Caki2 (cell line): Measurements from ENCODE around the gene DLX2. TPM values are rescaled to one million over a fixed set of nuclear protein-coding genes. Genes with fewer than 3 reads are reported as not detected.

Experiments
- DNase-seq: peaks from one replicate; pipeline ENCODE4 v3.0.0-alpha.2; 2015; ENCODE audit warnings: low read depth
- in situ Hi-C: cut with HindIII; loops from 2 replicates; pipeline ENCODE4 v1.10.0; 2016; ENCODE audit warnings: low sequenced_read_pairs, low pct_unique_long_range_greater_than_20kb, mixed read lengths
- total RNA-seq: library from RNA; depleted of rRNA; stranded (reverse); fragments of >200 nt; shearing (Covaris generic); gene quantifications from 2 replicates; pipeline ENCODE4 v1.2.3, GENCODE V29; 2014; ENCODE audit warnings: low replicate concordance

The DLX2 gene
- total RNA-seq, 1 experiment from 2014 or later, result 1.4 TPM

DNA sequence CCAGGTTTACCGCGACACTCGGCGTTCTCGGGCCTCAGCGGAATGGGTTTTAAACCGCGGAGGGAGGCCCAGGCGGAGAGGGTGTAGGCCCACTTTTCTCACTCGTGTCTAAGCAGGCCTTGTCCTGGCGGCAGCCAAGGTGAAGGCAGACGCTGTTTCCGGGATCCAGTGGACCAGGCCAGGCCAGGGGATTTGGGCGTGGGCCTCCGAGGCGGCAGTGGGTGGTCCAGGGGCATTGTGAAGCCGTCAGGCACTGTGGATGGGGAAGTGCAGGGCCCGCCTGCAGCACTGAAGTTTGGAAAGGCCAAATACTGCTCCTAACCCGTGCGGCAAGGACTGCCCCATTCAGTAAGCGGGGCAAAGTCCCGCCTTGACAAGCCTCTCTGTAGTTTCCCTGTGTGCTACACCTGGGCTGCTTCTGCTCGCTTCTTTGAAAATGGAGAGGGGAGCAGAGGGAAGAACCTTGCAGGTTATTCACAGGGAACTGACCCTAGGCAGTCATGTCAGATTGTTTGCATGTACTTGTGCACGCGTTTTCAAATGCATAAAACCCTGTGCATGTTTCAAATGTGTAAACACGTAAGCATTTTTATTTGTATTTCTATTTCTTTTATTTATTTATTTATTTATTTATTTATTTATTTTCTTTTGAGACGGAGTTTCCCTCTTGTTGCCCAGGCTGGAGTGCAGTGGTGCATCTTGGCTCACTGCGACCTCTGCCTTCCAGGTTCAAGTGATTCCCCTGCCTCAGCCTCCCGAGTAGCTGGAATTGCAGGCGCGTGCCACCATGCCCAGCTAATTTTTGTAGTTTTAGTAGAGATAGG lies 7.5 kb upstream of the DLX2 start:
- DNase-seq, result no peak
- in situ Hi-C loops, result no loop called here

- no peak for DNase-seq
- in situ Hi-C loops, result no loop called here
Observed at GRCh38 chr2:172109256-172109987, 6.7 kb upstream of the DLX2 start.

DNA sequence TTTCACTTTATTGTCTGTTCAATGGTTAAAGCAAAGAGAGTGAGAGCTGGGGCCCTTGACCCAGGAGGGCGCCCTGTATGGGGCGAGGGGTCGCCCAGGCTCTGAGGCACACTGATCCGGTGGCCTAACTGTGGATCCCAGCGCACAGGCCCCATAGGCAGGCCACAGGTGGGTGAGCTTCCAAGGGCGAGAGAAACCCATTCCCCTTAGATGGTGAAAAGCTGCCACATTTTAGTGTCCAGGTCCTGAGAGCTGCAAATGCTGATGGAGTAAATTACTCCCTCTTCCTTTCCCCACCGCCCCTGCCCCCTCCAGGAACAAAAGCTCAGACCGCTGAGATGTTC lies 5.9 kb upstream of the DLX2 start:
- in situ Hi-C loops, result no loop called here
- DNase-seq, result no peak

DNA sequence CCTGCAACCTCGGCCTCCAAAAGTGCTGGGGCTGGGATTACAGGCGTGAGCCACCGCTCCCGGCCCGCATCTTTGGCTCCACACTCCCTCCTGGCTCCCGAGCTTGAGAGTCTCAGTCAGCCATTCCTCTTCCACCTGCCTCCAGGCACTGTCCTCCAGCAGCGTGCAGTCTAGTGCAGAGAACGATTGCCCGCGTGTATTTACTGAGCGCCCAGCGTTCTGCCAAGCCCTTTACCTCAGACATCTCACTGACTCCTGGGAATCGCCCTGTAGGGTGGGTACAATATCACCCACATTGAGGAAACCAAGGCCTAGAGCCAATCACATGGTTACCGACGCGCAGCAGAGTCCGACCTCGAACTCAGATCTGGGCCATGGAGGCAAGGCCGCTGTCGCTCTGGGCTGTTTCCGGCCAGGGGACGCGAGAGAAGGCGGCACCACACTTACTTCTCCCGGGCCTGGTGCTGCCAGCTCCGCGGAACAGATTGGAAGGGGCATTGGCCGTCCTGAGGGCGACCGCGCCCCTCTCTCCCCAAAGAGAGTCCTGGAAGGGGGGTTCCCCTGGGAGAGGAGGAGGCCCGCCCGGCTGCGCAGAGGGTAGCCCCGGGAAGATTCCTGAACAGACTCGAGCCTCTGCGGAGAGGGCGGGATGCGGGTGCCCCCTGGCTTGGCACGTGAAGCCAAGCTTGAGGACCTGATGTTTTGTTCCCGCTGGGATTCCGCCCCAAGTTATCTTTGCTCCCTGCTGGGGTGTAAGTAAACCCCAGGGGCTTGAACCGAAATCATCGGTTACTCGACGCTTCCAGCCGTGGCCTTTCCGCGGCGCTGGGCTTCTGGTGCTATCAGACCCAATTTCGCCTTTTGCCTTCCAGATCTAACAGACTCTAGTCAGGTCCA lies 5.2 kb upstream of the DLX2 start:
- in situ Hi-C loops, result no loop called here

DNA sequence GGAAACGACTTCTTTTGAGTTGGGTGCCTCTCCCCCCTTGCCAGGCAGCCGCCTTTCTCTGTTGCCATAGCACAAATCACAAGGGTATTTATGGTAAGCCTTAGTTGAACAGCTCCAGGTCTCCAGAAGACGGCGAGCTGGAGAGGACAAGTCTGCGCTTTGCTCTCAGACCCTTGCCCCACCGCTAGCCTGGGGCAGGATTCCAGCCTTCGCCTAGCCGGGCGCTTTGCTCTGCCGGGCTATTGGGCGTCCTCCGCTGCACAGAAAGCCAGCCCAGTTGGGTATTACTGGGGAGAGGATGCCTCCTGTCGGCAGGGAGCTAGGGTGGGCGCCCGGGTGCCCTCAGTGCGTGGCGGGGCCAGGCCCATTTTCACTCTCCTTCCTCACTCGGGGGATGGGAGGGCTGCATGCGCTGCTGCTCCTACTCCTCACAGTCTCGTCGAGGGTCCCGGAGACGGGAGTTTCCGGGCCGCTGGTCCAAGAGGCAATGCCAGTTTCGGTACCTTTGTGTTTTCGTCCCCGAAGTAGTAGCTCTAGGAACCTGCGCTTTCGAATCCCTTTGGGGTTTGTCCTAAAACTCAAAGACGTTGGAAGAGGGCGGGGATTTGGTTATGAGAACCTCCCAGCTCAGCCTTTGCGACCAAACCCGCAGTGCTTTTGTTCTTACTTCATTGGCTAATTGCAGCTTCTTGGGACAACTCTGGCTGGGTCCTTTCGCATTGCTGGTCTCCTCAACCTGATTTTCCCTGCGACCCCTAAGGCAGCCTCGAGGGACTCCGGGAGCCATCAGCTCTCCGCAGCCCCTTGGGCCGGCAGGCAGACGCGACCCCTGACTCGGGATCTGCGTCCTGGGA lies 3.6 kb upstream of the DLX2 start:
- no peak for DNase-seq
- in situ Hi-C loops, result no loop called here

More for the DNA sequence above, 5.2 kb upstream of the DLX2 start:
- no peak for DNase-seq

GRCh38 chr2:172105471-172106107 lies 2.9 kb upstream of the DLX2 start:
- no peak for DNase-seq
- in situ Hi-C loops, result no loop called here

GRCh38 chr2:172103471-172104272 lies 972 bp upstream of the DLX2 start:
- in situ Hi-C loops, result no loop called here

DNA sequence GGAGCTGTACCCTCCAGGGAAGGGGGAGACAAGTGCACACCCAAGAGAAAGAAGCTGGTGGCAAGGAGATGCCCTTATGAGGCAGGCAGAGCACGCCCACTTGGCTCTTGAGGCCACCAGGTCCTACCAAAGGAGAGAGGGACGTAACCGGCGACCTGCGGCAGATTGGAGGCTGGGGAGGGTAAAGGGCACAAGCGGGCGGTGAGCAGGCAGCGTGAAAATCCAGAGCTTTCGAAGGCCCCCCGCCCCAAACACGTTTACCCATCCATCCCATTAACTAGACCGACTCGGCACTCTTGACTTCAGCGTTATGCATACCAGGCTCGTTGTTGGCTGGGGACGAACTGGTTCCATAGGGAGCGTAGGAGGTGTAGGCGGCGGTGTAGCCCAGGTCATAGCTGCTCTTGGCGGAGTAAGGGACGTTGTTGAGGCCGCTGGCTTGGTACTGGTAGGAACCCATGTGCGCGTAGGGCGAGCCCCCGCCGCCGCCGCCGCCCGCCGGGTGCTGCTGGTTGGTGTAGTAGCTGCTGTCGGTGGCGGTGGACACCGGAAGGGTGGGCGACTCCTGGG lies 794 bp downstream of the DLX2 start:
- in situ Hi-C loops, result no loop called here
- DNase-seq, result no peak

More at GRCh38 chr2:172103471-172104272, 972 bp upstream of the DLX2 start:
- peak; percentile 70 for DNase-seq

- DNase-seq, result no peak
- in situ Hi-C loops, result no loop called here
Observed at GRCh38 chr2:172100935-172101820, 1.5 kb downstream of the DLX2 start.

DNA sequence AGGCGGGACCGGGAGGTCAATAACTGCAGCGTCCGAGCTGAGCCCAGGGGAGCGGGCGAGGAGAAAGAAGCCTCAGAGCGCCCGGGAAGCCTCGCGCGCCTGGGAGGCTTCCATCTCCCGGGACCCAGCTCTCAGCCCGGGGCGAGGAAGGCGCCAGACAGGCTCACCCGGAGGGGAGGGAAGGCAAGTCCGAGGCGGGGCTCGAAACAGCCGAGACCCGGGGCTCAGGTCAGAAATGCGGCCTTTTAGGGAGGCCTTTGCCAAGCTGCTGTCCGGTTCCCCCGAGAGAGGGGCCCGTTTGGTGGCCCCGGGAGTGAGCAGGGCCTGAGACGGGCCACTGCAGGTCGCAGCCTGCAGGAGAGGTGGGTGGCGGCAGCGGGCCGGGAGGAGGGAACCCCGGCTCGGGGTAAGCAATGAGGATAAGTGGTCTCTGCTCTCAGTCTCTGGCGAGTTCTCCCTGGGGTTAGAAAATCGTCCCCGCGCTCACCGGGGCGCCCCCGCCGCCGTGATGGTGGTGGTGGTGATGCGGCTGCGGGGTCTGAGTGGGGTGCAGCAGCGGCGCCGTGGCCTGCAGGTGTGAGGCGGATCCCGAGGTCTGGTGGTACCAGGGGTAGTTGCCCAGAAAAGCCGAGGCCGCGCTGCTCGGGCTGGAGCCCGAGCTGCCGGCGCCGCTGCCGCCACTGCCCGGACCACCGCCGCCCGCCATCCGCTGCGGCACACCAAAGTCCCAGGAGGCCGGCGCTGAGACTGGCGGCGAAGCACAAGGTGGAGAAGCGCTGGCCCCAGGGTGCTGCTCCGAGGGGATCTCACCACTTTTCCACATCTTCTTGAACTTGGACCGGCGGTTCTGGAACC lies 2.4 kb downstream of the DLX2 start:
- in situ Hi-C loops, result no loop called here

DNA sequence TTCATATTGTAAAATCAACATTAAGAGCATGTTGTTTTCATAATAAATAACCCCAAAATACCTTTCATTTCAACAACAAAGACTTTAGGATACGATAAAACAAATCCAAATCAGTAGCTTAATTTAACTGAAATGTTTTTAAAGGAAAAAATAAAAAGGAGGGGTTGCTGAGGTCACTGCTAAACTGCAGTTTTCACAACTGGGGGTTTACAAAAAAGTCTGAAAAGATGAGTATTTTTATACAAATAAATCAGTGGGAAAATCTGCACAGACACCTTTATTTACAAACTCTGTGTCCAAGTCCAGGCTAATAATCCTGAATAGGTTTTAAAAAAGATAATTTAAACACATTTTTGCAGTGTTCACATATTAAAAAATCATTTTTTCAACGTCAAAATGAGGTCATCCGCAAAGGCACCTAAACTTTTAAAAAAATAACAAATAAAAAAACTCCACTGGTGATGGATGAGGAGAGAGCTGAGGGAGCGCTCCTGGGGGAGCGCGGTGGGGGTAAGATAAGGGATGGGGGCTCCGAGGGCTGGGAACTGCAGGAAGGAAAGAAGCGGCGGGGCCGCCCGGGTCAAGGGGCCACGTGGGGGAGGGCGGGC lies 3.1 kb downstream of the DLX2 start:
- in situ Hi-C loops, result no loop called here
- DNase-seq, result no peak

More for the DNA sequence above, 2.4 kb downstream of the DLX2 start:
- no peak for DNase-seq

DNA sequence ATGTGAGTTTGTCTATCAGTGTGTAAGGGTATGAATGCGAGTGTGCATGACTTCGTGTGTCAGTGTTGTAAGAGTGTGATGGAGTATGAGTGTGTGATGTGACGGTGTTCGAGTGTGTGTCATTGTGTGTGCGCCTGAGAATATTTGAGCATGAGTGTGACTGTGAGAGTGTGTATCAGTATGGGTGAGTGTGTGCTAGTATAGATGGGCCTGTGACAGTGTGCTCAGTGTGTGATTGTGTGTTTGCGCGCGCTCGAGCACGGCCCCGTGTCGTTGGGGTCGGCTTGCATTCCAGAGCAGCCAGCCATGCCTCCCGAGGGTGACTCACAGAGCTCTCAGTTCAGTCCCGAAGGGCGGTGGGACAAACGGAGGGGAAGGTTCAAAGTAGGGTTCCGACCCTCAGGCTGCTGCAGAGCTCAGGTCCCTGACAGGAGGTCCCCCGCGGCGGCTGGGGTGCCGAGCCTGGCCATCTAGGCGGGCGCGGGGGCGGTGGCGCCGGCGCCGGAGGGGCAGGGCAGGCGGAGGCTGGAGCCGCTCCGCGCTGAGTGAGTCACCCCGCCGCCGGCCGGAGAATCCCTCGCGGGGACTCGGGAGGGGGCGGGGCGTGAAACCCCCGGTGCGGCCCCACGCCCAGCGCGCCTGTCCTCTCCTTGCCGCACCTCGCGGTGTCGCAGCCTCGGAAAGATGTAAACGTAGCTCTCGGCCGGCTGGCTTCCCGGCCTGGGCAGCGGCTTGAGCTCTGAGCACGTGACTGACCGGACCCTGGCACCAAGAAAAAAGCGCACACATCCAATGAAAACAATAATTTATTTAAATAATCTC lies 3.8 kb downstream of the DLX2 start:
- DNase-seq, result peak; percentile 94
- in situ Hi-C loops, result no loop called here

GRCh38 chr2:172098287-172098649 lies 4.4 kb downstream of the DLX2 start:
- in situ Hi-C loops, result no loop called here
- no peak for DNase-seq
